GM18498 (cell line): ENCODE measurements around the gene FNDC1.

Source experiments
- ATAC-seq: cut with Tn5 transposase; IDR thresholded peaks from one replicate; pipeline ENCODE4 v1.9.1; 2021; ENCODE audit warnings: mild to moderate bottlenecking, moderate library complexity; ENCODE audit not compliant: unreplicated experiment

FNDC1 gene

GRCh38 chr6:159304641-159305040 is 135.4 kb downstream of the FNDC1 start:
- no peak for ATAC-seq

GRCh38 chr6:159305159-159305558 is 136.0 kb downstream of the FNDC1 start:
- ATAC-seq, result no peak

GRCh38 chr6:159305804-159306537 is 136.8 kb downstream of the FNDC1 start:
- ATAC-seq, result no peak

GRCh38 chr6:159307246-159307790 is 138.1 kb downstream of the FNDC1 start:
- no peak for ATAC-seq

- no peak for ATAC-seq
Measured at GRCh38 chr6:159308198-159308597, 139.0 kb downstream of the FNDC1 start.

GRCh38 chr6:159309723-159310122 is 140.5 kb downstream of the FNDC1 start:
- ATAC-seq, result no peak

GRCh38 chr6:159311618-159312017 is 142.4 kb downstream of the FNDC1 start:
- no peak for ATAC-seq

- no peak for ATAC-seq
Measured at GRCh38 chr6:159312206-159312605, 143.0 kb downstream of the FNDC1 start.

GRCh38 chr6:159313018-159313417 is 143.8 kb downstream of the FNDC1 start:
- ATAC-seq, result no peak

GRCh38 chr6:159315562-159315961 is 146.4 kb downstream of the FNDC1 start:
- ATAC-seq, result no peak

GRCh38 chr6:159317430-159317829 is 148.2 kb downstream of the FNDC1 start:
- ATAC-seq, result no peak

GRCh38 chr6:159321267-159321666 is 152.1 kb downstream of the FNDC1 start:
- no peak for ATAC-seq
